IgD-negative memory B cell (primary cell): ENCODE measurements around the gene JPT2. TPM values are rescaled to one million over a fixed set of nuclear protein-coding genes. Genes with fewer than 3 reads are reported as not detected.
A peak's percentile ranks its signal among the peaks of the same experiment; 100 is the strongest.

ENCODE experiments used
- H3K27ac Mint-ChIP-seq, 3 donors: one replicate each; pipeline ENCODE4 v1.8.0; 2020 to 2022; ENCODE audit warnings: mild to moderate bottlenecking in 3 of 3, mixed read lengths in 3 of 3, moderate library complexity in 1 of 3
- H3K27me3 Mint-ChIP-seq: one replicate; pipeline ENCODE4 v1.8.0; 2021; ENCODE audit warnings: mixed read lengths
- H3K36me3 Mint-ChIP-seq: one replicate; pipeline ENCODE4 v1.8.0; 2020; ENCODE audit warnings: mild to moderate bottlenecking, mixed read lengths
- H3K4me1 Mint-ChIP-seq, 3 donors: one replicate each; pipeline ENCODE4 v1.8.0; 2020 to 2022; ENCODE audit warnings: mixed read lengths in 3 of 3, mild to moderate bottlenecking in 1 of 3
- H3K4me3 Mint-ChIP-seq, 4 donors: one replicate each; pipeline ENCODE4 v1.8.0; 2020 to 2022; ENCODE audit warnings: mild to moderate bottlenecking in 4 of 4, mixed read lengths in 4 of 4, moderate library complexity in 3 of 4
- H3K9me3 Mint-ChIP-seq, 3 donors: one replicate each; pipeline ENCODE4 v1.8.0; 2020 to 2021; ENCODE audit warnings: mixed read lengths in 3 of 3, mild to moderate bottlenecking in 1 of 3
- polyA plus RNA-seq: library from polyadenylated mRNA; unstranded; fragments of 300-500 nt; fragmentation: Illumina TruSeq; gene quantifications from one replicate; pipeline ENCODE4 v1.2.3, GENCODE V29; 2021

Gene JPT2
- polyA plus RNA-seq, 1 donor from 2014 or later = 10.8 TPM

DNA sequence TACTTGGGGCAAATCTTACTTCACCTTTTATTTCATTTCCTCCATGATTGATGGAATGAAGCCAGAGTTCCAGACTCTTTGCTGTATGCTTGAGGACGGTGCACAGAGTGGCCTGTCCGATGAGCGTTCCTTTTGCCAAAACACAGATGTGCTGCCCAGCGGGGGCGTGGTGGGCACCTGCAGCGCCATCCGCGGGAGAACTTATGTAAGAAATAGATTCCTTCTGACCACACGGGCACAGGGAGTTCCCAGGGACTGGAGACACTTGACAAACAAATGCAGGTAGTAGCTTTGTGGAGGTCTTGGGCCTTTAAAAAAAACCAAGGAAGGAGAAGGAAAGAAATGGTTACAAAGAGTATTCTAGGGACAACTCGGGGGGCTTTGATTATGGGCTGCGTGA lies 35.3 kb upstream of the JPT2 start:
- Mint-ChIP-seq H3K27me3 (no peaks in the 10 kb centered on the region), H3K27ac (no peak overlapping the region), H3K4me3 (no peak overlapping the region), H3K9me3 (no peaks in the 10 kb centered on the region), H3K36me3 (peaks cover 10% of the 10 kb centered on the region), H3K4me1 (peaks cover 2 to 12% (median 2%) of the 10 kb centered on the region in 3 donors)

DNA sequence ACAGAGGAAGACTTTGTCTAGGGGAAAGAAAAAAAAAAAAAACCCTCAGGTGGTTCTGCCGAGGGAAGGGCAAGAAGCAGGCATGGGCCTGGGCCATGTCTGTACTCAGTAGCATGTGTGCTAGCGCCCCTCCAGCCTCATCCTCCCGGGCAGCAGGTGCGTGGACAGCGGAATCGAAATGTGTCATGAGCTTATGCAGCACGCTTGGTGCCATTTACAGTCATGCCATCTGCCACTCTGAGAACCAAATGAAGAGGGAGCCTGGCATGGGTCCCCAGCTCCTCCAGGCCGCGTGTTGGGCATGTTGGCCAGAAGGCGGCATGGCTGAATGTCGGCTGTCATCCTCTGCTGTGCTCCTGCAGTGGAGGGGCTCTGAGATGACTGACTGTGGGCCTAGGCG lies 34.6 kb upstream of the JPT2 start:
- no peaks in the 10 kb centered on the region for H3K9me3 Mint-ChIP-seq
- no peaks in the 10 kb centered on the region for H3K27me3 Mint-ChIP-seq
- no peak overlapping the region for H3K27ac Mint-ChIP-seq
- H3K4me1 Mint-ChIP-seq = peaks cover 5 to 17% (median 7%) of the 10 kb centered on the region in 3 donors
- H3K36me3 Mint-ChIP-seq = peaks cover 7% of the 10 kb centered on the region
- no peak overlapping the region for H3K4me3 Mint-ChIP-seq

DNA sequence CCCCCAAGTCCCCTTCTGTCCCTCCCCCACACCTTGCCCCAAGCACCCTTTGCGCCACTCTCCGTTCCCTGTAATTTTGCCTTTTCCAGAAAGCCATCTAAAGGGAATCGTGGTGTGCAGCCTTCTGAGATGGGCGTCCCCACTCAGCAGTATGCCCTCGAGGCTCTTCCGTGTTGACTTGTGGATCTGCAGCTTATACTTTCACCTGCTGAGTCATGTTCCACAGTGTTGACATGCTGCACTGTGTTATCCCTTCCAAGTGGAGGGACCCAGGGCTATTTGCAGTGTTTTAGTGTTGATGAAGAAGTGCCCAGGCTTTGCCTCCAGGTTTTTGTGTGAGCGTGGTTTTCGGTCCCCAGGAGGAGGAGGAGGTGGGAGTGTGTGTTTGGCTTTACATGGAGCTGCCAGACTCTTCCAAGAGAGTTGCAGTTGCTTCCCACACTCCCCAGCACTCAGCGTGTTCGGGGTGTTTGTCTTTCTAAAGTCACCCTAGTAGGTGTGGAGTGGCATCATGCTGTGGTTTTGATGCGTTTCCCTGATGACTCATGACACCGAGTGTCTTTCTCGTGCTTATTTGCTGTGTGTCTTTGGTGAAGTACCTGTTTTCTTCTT lies 32.1 kb upstream of the JPT2 start:
- Mint-ChIP-seq H3K27ac (peak overlapping the region in 2 of 3 donors; percentile 33 to 80), H3K9me3 (no peaks in the 10 kb centered on the region), H3K36me3 (peaks cover 7% of the 10 kb centered on the region), H3K4me1 (peaks cover 7 to 17% (median 8%) of the 10 kb centered on the region in 3 donors), H3K4me3 (no peak overlapping the region), H3K27me3 (no peaks in the 10 kb centered on the region)

DNA sequence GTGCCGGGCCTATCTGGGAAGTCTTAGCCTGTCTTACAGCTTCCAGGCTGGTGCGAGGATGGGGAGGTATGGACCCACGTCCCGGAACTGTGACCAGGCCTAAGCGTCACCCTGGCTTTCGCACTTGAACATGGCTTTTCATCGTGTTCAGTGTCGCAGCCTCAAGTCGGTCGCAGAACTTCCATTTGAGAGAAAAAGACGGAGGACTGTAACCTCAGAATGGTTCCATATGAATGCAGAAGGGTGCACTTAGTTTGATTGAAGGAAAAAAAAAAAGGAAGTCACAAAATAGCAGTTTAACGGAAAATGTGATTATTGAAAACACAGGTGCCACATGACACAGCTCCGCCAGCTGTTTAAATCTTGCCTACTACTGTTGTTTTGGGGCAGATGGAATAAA lies 30.2 kb upstream of the JPT2 start:
- Mint-ChIP-seq H3K36me3 (peaks cover 7% of the 10 kb centered on the region), H3K4me3 (peak overlapping the region in 2 of 4 donors; percentile 13)

DNA sequence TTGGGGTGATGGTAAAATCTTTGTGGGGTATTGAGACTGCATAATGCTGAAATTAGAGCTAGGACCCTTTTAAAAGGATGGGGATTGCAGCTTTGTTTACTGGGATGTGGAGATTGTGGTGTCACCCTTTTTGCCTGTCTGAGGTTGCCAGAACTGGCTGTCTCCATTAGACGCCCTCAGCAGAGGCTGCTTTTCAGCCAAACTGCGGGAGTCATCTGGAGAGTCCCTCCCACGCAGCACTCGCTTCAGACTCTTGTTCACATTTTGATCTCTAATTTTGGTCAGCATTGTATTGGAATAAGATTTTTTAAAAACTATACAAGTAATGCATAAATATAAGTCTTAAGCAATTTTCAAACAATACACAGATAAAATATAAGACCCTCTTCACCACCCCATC lies 27.9 kb upstream of the JPT2 start:
- Mint-ChIP-seq H3K4me1 (peaks cover 7 to 14% (median 11%) of the 10 kb centered on the region in 3 donors), H3K9me3 (no peaks in the 10 kb centered on the region), H3K4me3 (no peak overlapping the region), H3K27ac (no peak overlapping the region), H3K27me3 (no peaks in the 10 kb centered on the region), H3K36me3 (peaks cover 12% of the 10 kb centered on the region)

More for the DNA sequence above, 30.2 kb upstream of the JPT2 start:
- H3K4me1 Mint-ChIP-seq = peaks cover 7 to 17% (median 11%) of the 10 kb centered on the region in 3 donors
- no peaks in the 10 kb centered on the region for H3K9me3 Mint-ChIP-seq
- H3K27me3 Mint-ChIP-seq = no peaks in the 10 kb centered on the region
- peak overlapping the region in 2 of 3 donors; percentile 41 to 60 for H3K27ac Mint-ChIP-seq

DNA sequence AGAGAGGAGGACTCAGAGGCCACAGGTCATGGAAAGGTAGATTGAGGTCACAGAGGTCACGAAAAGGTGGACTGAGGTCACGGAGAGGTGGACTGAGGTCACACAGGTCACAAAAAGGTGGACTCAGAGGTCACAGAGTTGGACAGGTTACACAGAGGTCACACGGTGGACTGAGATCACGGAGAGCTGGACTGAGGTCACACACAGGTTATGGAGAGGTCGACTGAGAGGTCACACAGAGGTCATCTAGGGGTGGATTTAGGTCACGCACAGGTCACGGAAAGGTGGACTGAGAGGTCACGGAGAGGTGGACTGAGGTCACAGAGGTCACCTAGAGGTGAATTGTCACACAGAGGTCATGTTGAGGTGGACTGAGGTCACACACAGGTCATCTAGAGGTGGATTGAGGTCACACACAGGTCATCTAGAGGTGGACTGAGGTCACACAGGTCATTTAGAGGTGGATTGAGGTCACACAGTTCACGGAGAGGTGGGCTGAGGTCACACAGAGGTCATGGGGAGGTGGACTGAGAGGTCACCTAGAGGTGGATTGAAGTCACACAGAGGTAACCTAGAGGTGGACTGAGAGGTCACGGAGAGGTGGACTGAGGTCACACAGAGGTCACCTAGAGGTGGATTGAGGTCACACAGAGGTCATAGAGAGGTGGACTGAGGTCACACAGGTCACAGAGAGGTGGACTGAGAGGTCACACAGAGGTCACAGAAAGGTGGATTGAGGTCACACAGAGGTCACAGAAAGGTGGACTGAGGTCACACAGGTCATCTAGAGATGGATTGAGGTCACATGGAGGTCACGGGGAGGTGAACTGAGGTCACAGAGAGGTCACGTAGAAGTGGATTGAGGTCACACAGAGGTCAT lies 26.7 kb upstream of the JPT2 start:
- Mint-ChIP-seq H3K9me3 (no peaks in the 10 kb centered on the region), H3K4me3 (no peak overlapping the region), H3K4me1 (peaks cover 7 to 11% (median 9%) of the 10 kb centered on the region in 3 donors), H3K27me3 (no peaks in the 10 kb centered on the region), H3K36me3 (peaks cover 11% of the 10 kb centered on the region), H3K27ac (no peak overlapping the region)

DNA sequence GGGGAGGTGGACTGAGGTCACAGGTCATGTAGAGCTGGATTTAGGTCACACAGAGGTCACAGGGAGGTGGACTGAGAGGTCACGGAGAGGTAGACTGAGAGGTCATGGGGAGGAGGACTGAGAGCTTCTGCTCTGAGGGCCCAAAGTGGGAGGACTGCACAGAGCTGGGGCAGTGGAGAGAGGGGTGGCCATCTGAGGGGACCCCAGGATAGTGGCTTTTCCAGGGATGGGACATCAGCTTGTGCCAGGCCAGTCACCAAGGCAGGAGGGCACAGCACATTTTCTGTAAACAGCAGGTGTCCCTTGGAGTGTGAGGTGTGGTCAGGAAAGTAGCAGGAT lies 26.1 kb upstream of the JPT2 start:
- Mint-ChIP-seq H3K4me1 (peaks cover 7 to 9% (median 7%) of the 10 kb centered on the region in 3 donors), H3K27ac (no peak overlapping the region), H3K27me3 (no peaks in the 10 kb centered on the region), H3K36me3 (peaks cover 11% of the 10 kb centered on the region), H3K9me3 (no peaks in the 10 kb centered on the region), H3K4me3 (no peak overlapping the region)

DNA sequence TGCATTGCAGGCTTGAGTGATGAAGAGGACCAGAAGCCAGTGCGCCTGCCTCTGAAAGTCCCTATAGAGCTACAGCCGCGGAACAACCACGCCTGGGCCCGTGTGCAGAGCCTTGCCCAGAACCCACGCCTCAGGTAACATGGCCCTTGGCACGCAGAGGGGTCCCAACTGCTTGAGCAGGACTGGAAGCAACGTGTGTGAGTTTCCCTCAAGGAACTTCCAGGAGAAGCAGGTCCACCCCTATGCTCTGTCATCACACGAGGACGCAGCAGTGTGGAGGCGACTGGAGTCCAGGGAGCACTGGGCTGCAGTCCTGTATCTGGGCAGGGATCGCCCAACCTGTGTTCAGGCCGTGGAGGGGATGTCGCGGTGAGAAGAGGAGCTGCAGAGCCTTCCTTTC lies 25.1 kb upstream of the JPT2 start:
- Mint-ChIP-seq H3K4me3 (no peak overlapping the region), H3K36me3 (peaks cover 13% of the 10 kb centered on the region), H3K4me1 (peaks cover 3 to 7% (median 3%) of the 10 kb centered on the region in 3 donors), H3K27me3 (no peaks in the 10 kb centered on the region), H3K9me3 (no peaks in the 10 kb centered on the region), H3K27ac (no peak overlapping the region)

DNA sequence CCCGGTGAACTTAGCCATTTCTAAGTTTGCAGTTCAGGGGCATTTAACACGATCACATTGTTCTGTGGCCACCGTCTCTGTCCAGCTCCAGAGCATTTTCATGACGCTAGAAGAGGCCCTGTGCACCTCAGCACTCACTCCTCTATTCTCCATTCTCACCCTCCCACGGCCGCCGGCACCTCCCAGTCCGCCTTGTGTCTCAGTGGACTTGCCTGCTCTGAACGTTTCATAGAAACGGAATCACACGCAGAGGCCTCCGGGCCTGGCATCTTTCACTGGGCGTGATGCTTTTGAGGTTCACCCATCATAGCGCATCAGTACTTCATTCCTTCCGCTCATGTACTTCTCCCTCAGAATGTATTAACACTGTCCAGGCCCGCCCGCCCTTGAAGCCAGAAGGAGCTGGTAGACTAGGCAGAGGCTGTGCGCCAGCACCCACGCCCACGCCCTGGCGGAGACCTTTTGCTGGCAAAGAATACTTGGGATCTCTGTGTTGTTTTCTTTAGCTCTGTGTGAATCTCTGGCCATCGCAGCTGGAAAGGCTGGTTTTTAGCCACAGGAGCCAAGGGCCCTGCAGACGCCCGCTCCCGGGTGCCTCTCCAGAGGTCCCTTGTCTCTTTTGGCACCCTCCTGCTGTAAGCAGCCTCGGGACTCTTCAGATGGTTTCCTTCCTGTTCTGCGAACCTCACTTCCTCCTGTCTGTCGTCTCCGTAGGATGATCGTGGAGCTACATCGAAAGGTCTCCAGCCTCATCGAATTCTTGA lies 23.4 kb upstream of the JPT2 start:
- Mint-ChIP-seq H3K27ac (peak overlapping the region in 1 of 3 donors; percentile 63), H3K4me3 (no peak overlapping the region), H3K36me3 (peaks cover 13% of the 10 kb centered on the region), H3K4me1 (peaks cover 0 to 6% (median 0%) of the 10 kb centered on the region in 3 donors), H3K27me3 (no peaks in the 10 kb centered on the region), H3K9me3 (no peaks in the 10 kb centered on the region)

DNA sequence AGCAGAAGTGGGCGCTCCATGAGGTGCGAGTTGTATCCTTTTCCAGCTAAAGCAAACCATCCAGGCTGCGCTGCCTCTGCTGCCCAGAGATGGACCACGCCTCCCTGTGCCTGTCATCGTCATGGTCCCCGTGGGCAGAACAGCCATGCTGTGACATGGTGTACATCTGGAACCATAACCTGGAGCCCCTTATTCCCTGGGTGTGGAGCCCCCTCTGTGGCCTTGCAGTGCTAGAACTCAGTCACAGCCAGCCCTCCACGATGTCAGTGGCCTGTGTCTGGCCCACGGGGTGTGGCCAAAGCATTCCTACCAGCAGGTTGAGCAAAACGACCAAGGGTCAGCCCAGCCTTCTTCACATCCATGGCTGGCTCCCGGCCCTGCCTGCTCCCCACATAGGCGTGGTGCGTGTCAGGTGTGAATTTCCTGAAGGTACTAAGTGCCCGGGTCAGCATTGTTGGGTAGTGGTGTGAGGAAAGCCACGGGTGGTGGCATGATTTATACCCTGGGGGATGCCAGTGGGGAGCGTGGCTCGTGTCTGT lies 22.7 kb upstream of the JPT2 start:
- peaks cover 13% of the 10 kb centered on the region for H3K36me3 Mint-ChIP-seq

DNA sequence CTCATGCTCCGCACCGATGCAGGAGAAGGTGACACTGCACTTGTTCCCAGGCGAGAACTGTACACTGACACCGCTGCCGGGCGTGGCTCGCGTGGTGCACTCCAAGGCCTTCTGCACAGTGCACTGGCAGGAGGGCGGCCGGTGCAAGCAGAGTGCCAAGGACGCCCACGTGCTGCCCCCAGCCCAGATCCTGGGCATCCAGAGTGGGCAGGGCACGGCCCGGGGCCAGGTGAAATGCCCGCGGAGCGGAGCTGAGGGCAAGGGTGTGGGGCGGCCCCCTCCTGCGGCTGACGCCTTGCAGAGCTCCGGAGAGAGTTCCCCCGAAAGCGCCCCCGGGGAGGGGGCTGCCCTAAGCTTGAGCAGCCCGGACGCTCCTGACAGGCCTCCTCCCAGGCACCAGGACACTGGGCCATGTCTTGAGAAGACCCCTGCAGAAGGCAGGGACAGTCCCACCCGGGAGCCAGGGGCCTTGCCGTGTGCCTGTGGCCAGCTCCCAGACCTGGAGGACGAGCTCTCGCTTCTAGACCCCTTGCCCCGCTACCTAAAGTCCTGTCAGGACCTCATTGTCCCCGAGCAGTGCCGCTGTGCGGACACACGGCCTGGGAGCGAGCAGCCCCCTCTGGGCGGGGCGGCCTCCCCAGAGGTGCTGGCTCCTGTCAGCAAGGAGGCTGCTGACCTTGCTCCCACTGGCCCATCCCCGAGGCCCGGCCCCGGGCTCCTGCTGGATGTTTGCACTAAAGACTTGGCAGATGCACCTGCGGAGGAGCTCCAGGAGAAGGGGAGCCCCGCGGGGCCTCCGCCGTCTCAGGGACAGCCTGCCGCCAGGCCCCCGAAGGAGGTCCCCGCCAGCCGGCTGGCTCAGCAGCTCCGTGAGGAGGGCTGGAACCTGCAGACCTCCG lies 21.9 kb upstream of the JPT2 start:
- H3K4me3 Mint-ChIP-seq = no peak overlapping the region

More for the DNA sequence above, 22.7 kb upstream of the JPT2 start:
- Mint-ChIP-seq H3K9me3 (no peaks in the 10 kb centered on the region), H3K4me1 (peaks cover 0 to 4% (median 0%) of the 10 kb centered on the region in 3 donors), H3K27ac (no peak overlapping the region), H3K4me3 (no peak overlapping the region), H3K27me3 (no peaks in the 10 kb centered on the region)

DNA sequence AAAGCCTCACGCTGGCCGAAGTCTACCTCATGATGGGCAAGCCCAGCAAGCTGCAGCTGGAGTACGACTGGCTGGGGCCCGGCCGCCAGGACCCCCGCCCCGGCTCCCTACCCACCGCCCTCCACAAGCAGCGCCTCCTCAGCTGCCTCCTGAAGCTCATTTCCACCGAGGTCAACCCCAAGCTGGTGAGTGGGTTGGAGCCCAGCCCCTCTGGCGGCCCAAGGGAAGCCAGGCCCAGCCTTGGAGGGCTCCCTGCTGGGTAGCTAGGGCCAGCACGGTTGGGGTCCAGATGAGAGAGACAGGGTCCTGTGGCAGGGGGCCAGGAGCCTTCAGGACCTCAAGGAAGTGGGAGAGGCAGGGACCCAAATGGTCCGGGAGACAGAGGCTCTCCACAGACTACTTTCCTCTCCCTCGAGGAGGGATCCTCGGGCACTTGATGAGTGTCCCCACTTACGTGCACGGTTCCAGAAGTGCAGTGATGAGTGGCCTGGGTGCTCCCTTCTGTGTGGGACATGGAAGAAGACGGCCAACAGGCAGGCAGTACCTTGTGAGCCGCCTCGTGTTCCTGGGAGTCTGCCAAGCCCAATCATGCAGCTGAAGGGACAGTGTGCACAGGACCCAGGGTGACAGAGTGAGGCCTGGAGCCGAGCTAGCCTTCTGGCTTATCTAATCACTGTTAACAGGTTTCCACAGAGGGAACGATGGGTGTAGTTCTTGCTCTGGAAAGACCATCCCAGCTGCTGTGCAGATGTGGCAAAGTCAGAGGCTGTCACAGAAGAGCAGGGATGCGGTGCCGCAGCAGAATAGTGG lies 21.1 kb upstream of the JPT2 start:
- H3K27me3 Mint-ChIP-seq = no peaks in the 10 kb centered on the region
- H3K4me1 Mint-ChIP-seq = peaks cover 0 to 2% (median 0%) of the 10 kb centered on the region in 3 donors
- peaks cover 10% of the 10 kb centered on the region for H3K36me3 Mint-ChIP-seq
- H3K4me3 Mint-ChIP-seq = no peak overlapping the region
- H3K9me3 Mint-ChIP-seq = no peaks in the 10 kb centered on the region
- no peak overlapping the region for H3K27ac Mint-ChIP-seq

More for the DNA sequence above, 21.9 kb upstream of the JPT2 start:
- Mint-ChIP-seq H3K27ac (no peak overlapping the region), H3K9me3 (no peaks in the 10 kb centered on the region), H3K27me3 (no peaks in the 10 kb centered on the region), H3K36me3 (peaks cover 13% of the 10 kb centered on the region), H3K4me1 (peaks cover 0 to 4% (median 0%) of the 10 kb centered on the region in 3 donors)

DNA sequence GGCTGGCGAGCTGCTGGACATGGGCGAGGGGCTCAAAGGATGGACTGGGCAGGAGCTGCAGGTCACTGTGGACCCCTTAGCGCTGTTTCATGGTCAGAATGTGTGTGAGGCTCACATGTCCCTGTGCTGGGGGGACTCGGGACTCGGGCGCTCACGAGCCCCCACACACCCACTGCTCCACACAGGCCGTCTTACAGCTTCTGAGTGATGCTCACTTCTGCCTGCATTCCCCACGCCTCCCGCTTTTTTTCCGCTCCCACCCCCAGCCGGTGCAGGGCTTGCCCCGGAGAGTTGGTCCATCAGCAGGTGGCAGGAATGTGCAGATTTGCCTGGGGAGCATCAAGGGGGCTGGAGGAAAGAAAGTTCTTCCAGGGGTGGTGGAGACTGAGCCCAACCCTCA lies 20.2 kb upstream of the JPT2 start:
- no peaks in the 10 kb centered on the region for H3K27me3 Mint-ChIP-seq
- H3K4me1 Mint-ChIP-seq = peaks cover 0 to 2% (median 0%) of the 10 kb centered on the region in 3 donors
- H3K9me3 Mint-ChIP-seq = no peaks in the 10 kb centered on the region
- H3K27ac Mint-ChIP-seq = no peak overlapping the region
- H3K4me3 Mint-ChIP-seq = no peak overlapping the region
- peaks cover 10% of the 10 kb centered on the region for H3K36me3 Mint-ChIP-seq
